HCT116 (cell line): ENCODE data around the gene KATNIP.

ENCODE experiments used
- CTCF ChIP-seq, 3 experiments: fragments of 200-600 bp in 1 of 3; sonication (generic) in 1 of 3; IDR thresholded peaks in 2 of 3; conservative IDR thresholded peaks in 1 of 3; 2 replicates each; pipeline ENCODE4 v1.5.1; 2012 to 2017; ENCODE audit warnings: low read depth in 2 of 3, low read length in 2 of 3, antibody characterized with exemption in 1 of 3, borderline replicate concordance in 1 of 3, control low read depth in 1 of 3, mild to moderate bottlenecking in 1 of 3, mixed read lengths in 1 of 3, mixed run types in 1 of 3, moderate library complexity in 1 of 3; ENCODE audit not compliant: insufficient read depth in 1 of 3
- EZH2phosphoT487 ChIP-seq: fragments of 200-600 bp; IDR thresholded peaks from 2 replicates; pipeline ENCODE4 v1.6.1; 2018; ENCODE audit warnings: antibody characterized with exemption, borderline replicate concordance
- MAX ChIP-seq: IDR thresholded peaks from 2 replicates; pipeline ENCODE4 v1.6.1; 2012
- POLR2A ChIP-seq: IDR thresholded peaks from 2 replicates; pipeline ENCODE4 v1.7.0; 2011; ENCODE audit warnings: borderline replicate concordance; ENCODE audit not compliant: insufficient read depth, insufficient read length; ENCODE audit errors: extremely low read depth
- POLR2AphosphoS5 ChIP-seq: IDR thresholded peaks from 2 replicates; pipeline ENCODE4 v1.6.1; 2011; ENCODE audit warnings: mild to moderate bottlenecking, low read depth, low read length, moderate library complexity

DNA sequence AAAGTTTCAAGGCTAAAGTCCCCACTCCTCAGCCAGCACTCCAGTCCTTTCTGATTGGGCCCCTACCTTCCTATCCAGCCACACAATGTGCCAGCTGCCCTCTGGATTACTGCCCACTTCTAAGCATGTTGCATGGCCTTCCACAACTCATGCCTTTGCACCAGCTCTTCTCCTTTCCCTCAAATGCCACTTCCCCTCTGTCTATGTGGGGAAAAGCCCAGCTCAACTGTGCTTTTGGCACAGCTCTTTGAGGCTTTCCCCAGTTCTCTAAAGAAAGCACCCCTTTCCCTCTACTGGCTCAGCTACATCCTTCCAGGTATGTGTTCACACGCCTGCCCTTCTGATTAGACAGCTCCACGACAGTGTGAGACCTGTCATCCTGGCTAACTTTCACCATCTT is 18.8 kb upstream of the KATNIP start:
- no peak for TF ChIP-seq EZH2phosphoT487
- no peak for TF ChIP-seq CTCF (IDR thresholded peaks at IDR 0.05 in 2 of 3, conservative IDR thresholded peaks at IDR 0.05 in 1 of 3; ENCODE audit: borderline replicate concordance in 1 of 3, insufficient read depth in 1 of 3, low read depth in 2 of 3, low read length in 2 of 3)
- TF ChIP-seq MAX: no peak
- no peak for TF ChIP-seq POLR2A
- TF ChIP-seq POLR2AphosphoS5: no peak
